HepG2 (cell line): ENCODE measurements around the gene GTF2H2C. TPM values are rescaled to one million over a fixed set of nuclear protein-coding genes. Genes with fewer than 3 reads are reported as not detected.
A peak's percentile ranks its signal among the peaks of the same experiment; 100 is the strongest.

ENCODE experiments used
- ATAC-seq: fragments of 200-7000 bp; cut with Tn5 transposase; 3 replicates; pipeline ENCODE4 v1.9.1; 2020; ENCODE audit warnings: mild to moderate bottlenecking, moderate library complexity
- BruUV-seq: library from RNA; stranded (reverse); fragments of 400-500 nt; replicated peaks from 2 replicates; lab custom pipeline; 2021; lab: Mats Ljungman, UMichigan
- CTCF ChIA-PET: fragments of 300-600 bp; formaldehyde crosslinking; extraction: SDS; loops from one replicate; lab custom pipeline; 2021; ENCODE audit warnings: low total read pairs, inconsistent platforms, low intra/inter-chr PET ratio; lab: Yijun Ruan, JAX
- POLR2A ChIA-PET: fragments of 350-600 bp; sonication (Branson Sonifier 250); formaldehyde crosslinking; loops from one replicate; lab custom pipeline; 2020; ENCODE audit warnings: antibody characterized with exemption, inconsistent platforms; lab: Yijun Ruan, JAX
- DNase-seq: peaks from one replicate; pipeline ENCODE4 v3.0.0-alpha.2; 2015; ENCODE audit warnings: low spot score
- FAIRE-seq: peaks from 3 replicates; lab custom pipeline; 2011; peaks lifted over from hg19 to GRCh38; lab: Jason Lieb, UNC
- H2AFZ ChIP-seq: one replicate; pipeline ENCODE4 v1.6.1; 2011; ENCODE audit warnings: low read length, inconsistent platforms
- H3K27ac ChIP-seq: fragments of 300-600 bp; 3 replicates; pipeline ENCODE4 v1.8.0; 2011; ENCODE audit warnings: mixed run types, mild to moderate bottlenecking, mixed read lengths, low read length, inconsistent platforms; ENCODE audit not compliant: insufficient read depth; ENCODE audit errors: extremely low read length
- H3K27me3 ChIP-seq, 2 experiments: fragments of 200-600 bp in 1 of 2; 2 replicates in 1 of 2; 3 replicates in 1 of 2; pipeline versions ENCODE4 v1.6.0 to v1.8.0; 2011; ENCODE audit warnings: low read length in 2 of 2, mild to moderate bottlenecking in 2 of 2, moderate library complexity in 2 of 2, inconsistent platforms in 1 of 2; ENCODE audit not compliant: insufficient read depth in 2 of 2, control insufficient read depth in 1 of 2
- H3K36me3 ChIP-seq, 2 experiments: fragments of 200-600 bp in 1 of 2; replicated peaks in 1 of 2; 2 replicates in 1 of 2; 3 replicates in 1 of 2; pipeline versions ENCODE4 v1.5.1 to v1.8.0; 2011; ENCODE audit warnings: low read length in 2 of 2, inconsistent platforms in 1 of 2; ENCODE audit not compliant: insufficient read depth in 2 of 2, control insufficient read depth in 1 of 2
- H3K4me1 ChIP-seq: 2 replicates; pipeline ENCODE4 v1.5.1; 2012; ENCODE audit warnings: low read length, inconsistent platforms; ENCODE audit not compliant: insufficient read depth
- H3K4me2 ChIP-seq: 2 replicates; pipeline ENCODE4 v1.6.0; 2011; ENCODE audit warnings: low read depth, low read length, inconsistent platforms
- H3K4me3 ChIP-seq, 3 experiments: fragments of 200-600 bp in 1 of 3; sonication (generic), shearing (Covaris generic) in 1 of 3; replicated peaks in 1 of 3; 2 replicates each; pipeline ENCODE4 v1.5.1; 2011 to 2016; ENCODE audit warnings: low read length in 3 of 3, inconsistent platforms in 2 of 3, low read depth in 2 of 3, mild to moderate bottlenecking in 2 of 3, control low read depth in 1 of 3, mixed read lengths in 1 of 3; ENCODE audit not compliant: insufficient read depth in 1 of 3
- H3K79me2 ChIP-seq: one replicate; pipeline ENCODE4 v1.6.1; 2011; ENCODE audit warnings: low read length, inconsistent platforms; ENCODE audit not compliant: insufficient read depth
- H3K9ac ChIP-seq: 2 replicates; pipeline ENCODE4 v1.6.0; 2011; ENCODE audit warnings: mild to moderate bottlenecking, low read depth, low read length, inconsistent platforms; ENCODE audit not compliant: insufficient read depth
- H3K9me3 ChIP-seq: 2 replicates; pipeline ENCODE4 v1.5.1; 2012; ENCODE audit warnings: mild to moderate bottlenecking, low read length
- H4K20me1 ChIP-seq: 2 replicates; pipeline ENCODE4 v1.6.0; 2011; ENCODE audit warnings: inconsistent platforms, mild to moderate bottlenecking, low read length, moderate library complexity; ENCODE audit not compliant: insufficient read depth
- ATF1 ChIP-seq: IDR thresholded peaks from 2 replicates; pipeline ENCODE4 v1.6.1; 2016; ENCODE audit warnings: mild to moderate bottlenecking, control low read depth
- MAFF ChIP-seq: IDR thresholded peaks from 2 replicates; pipeline ENCODE4 v1.6.1; 2011; ENCODE audit warnings: low read depth, low read length, improper control_type of control experiment
- MAFK ChIP-seq, 2 experiments: IDR thresholded peaks in 1 of 2; conservative IDR thresholded peaks in 1 of 2; 2 replicates each; pipeline ENCODE4 v1.6.1; 2011; ENCODE audit warnings: improper control_type of control experiment in 2 of 2, low read length in 2 of 2
- NFATC3 ChIP-seq: sonication (generic); formaldehyde crosslinking; IDR thresholded peaks from 2 replicates; pipeline ENCODE4 v1.5.1; 2020; ENCODE audit warnings: mild to moderate bottlenecking, missing genetic modification reagents
- NKX3-1 ChIP-seq: sonication (generic); formaldehyde crosslinking; IDR thresholded peaks from 2 replicates; pipeline ENCODE4 v1.5.0; 2020; ENCODE audit warnings: missing genetic modification reagents
- RARG ChIP-seq: sonication (generic); formaldehyde crosslinking; IDR thresholded peaks from 2 replicates; pipeline ENCODE4 v1.4.0; 2020; ENCODE audit warnings: low read depth, mild to moderate bottlenecking, missing genetic modification reagents
- ZNF235 ChIP-seq: sonication (generic); formaldehyde crosslinking; IDR thresholded peaks from 2 replicates; pipeline ENCODE4 v1.8.1; 2023; ENCODE audit warnings: mild to moderate bottlenecking, missing genetic modification reagents, borderline replicate concordance
- WGBS: methylation state at CpG from one replicate; pipeline ENCODE4 v1.1.6; 2017; ENCODE audit warnings: low lambda C conversion rate; 5-methylcytosine and 5-hydroxymethylcytosine counted together
- in situ Hi-C: cut with HindIII; loops from 2 replicates; pipeline ENCODE4 v1.10.0; 2017; ENCODE audit warnings: low pct_unique_long_range_greater_than_20kb; ENCODE audit not compliant: extremely low pct_ligation_motif_present
- intact Hi-C: fragments of 100-400 bp; cut with micrococcal nuclease; formaldehyde crosslinking; loops from one replicate; pipeline ENCODE4 v1.10.0; 2022; ENCODE audit not compliant: unreplicated experiment
- polyA plus RNA-seq, 8 experiments: library from polyadenylated mRNA; depleted of rRNA in 3 of 8; stranded (reverse) in 7 of 8; unstranded in 1 of 8; fragments of >200 nt; fragmentation: Illumina TruSeq in 4 of 8; extraction: Trizol in 4 of 8; gene quantifications; 2 replicates each; pipeline versions ENCODE4 v1.2.1 to v1.2.3, GENCODE V29; 2011 to 2016; ENCODE audit warnings: low read depth in 4 of 8, missing spikeins in 1 of 8, mixed read lengths in 1 of 8; ENCODE audit not compliant: insufficient read depth in 1 of 8
- total RNA-seq, 5 experiments: library from RNA; depleted of rRNA; stranded (reverse); fragments of >200 nt; fragmentation: Illumina TruSeq; extraction: Trizol; gene quantifications; 2 replicates each; pipeline ENCODE4 v1.2.3, GENCODE V29; 2016; ENCODE audit warnings: low read depth in 1 of 5
- TF ChIP-seq, protein P1 (sequence below): sonication (generic); formaldehyde crosslinking; IDR thresholded peaks from 2 replicates; pipeline ENCODE4 v1.4.0; 2020; ENCODE audit warnings: missing genetic modification reagents, mild to moderate bottlenecking, borderline replicate concordance
- TF ChIP-seq, protein P2 (sequence below): sonication (generic); formaldehyde crosslinking; IDR thresholded peaks from 2 replicates; pipeline ENCODE4 v1.9.0; 2021; ENCODE audit warnings: missing genetic modification reagents, mild to moderate bottlenecking, borderline replicate concordance
- TF ChIP-seq, protein P3 (sequence below): sonication (generic); formaldehyde crosslinking; conservative IDR thresholded peaks from 2 replicates; pipeline ENCODE4 v1.5.0; 2020; ENCODE audit warnings: missing genetic modification reagents
- TF ChIP-seq, protein P4 (sequence below): sonication (generic); formaldehyde crosslinking; IDR thresholded peaks from 2 replicates; pipeline ENCODE4 v1.4.0; 2020; ENCODE audit warnings: missing genetic modification reagents

Gene GTF2H2C
- total and polyA plus RNA-seq, 2 of the 13 experiments (the other 11 are each of a cell fraction or from before 2014, with no cell fraction given), result 29.7 to 62.9 TPM

- Histone ChIP-seq H3K9me3 (no peaks in the 10 kb centered on the region), H3K79me2 (no peaks in the 10 kb centered on the region), H3K27me3 (no peaks in the 10 kb centered on the region), H3K4me2 (no peak overlapping the region), H4K20me1 (no peaks in the 10 kb centered on the region), H3K27ac (no peak overlapping the region), H3K4me3 (no peak overlapping the region), H3K9ac (no peak overlapping the region), H2AFZ (no peak overlapping the region), H3K4me1 (no peaks in the 10 kb centered on the region), H3K36me3 (peaks cover 0 to 17% of the 10 kb centered on the region in 2 experiments; a peak in 3 of 5 replicates)
- intact Hi-C loops, result no loop called here
- CTCF ChIA-PET, result no interaction called here
- DNase-seq (no peak), ATAC-seq (no peak), FAIRE-seq (no peak)
- WGBS, result 93% methylated on average over 2 of the region's 2 CpGs
- in situ Hi-C loops, result no loop called here
- BruUV-seq, result no TSS peak
- TF ChIP-seq, protein P1, sequence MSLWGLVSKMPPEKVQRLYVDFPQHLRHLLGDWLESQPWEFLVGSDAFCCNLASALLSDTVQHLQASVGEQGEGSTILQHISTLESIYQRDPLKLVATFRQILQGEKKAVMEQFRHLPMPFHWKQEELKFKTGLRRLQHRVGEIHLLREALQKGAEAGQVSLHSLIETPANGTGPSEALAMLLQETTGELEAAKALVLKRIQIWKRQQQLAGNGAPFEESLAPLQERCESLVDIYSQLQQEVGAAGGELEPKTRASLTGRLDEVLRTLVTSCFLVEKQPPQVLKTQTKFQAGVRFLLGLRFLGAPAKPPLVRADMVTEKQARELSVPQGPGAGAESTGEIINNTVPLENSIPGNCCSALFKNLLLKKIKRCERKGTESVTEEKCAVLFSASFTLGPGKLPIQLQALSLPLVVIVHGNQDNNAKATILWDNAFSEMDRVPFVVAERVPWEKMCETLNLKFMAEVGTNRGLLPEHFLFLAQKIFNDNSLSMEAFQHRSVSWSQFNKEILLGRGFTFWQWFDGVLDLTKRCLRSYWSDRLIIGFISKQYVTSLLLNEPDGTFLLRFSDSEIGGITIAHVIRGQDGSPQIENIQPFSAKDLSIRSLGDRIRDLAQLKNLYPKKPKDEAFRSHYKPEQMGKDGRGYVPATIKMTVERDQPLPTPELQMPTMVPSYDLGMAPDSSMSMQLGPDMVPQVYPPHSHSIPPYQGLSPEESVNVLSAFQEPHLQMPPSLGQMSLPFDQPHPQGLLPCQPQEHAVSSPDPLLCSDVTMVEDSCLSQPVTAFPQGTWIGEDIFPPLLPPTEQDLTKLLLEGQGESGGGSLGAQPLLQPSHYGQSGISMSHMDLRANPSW, result no peak
- TF ChIP-seq, protein P2, sequence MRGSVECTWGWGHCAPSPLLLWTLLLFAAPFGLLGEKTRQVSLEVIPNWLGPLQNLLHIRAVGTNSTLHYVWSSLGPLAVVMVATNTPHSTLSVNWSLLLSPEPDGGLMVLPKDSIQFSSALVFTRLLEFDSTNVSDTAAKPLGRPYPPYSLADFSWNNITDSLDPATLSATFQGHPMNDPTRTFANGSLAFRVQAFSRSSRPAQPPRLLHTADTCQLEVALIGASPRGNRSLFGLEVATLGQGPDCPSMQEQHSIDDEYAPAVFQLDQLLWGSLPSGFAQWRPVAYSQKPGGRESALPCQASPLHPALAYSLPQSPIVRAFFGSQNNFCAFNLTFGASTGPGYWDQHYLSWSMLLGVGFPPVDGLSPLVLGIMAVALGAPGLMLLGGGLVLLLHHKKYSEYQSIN (CRISPR knock-in tag), result no peak
- TF ChIP-seq MAFK (conservative IDR thresholded peaks at IDR 0.05 in 1 of 2, IDR thresholded peaks at IDR 0.05 in 1 of 2; ENCODE audit: low read length in 2 of 2) (peak; percentile 81 to 89), ZNF235 (CRISPR knock-in tag) (no peak), MAFF (peak; percentile 77), NFATC3 (no peak), ATF1 (CRISPR knock-in tag) (no peak), NKX3-1 (CRISPR knock-in tag) (no peak), RARG (CRISPR knock-in tag) (no peak)
- TF ChIP-seq, protein P3, sequence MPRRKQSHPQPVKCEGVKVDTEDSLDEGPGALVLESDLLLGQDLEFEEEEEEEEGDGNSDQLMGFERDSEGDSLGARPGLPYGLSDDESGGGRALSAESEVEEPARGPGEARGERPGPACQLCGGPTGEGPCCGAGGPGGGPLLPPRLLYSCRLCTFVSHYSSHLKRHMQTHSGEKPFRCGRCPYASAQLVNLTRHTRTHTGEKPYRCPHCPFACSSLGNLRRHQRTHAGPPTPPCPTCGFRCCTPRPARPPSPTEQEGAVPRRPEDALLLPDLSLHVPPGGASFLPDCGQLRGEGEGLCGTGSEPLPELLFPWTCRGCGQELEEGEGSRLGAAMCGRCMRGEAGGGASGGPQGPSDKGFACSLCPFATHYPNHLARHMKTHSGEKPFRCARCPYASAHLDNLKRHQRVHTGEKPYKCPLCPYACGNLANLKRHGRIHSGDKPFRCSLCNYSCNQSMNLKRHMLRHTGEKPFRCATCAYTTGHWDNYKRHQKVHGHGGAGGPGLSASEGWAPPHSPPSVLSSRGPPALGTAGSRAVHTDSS (CRISPR knock-in tag), result no peak
- TF ChIP-seq, protein P4, sequence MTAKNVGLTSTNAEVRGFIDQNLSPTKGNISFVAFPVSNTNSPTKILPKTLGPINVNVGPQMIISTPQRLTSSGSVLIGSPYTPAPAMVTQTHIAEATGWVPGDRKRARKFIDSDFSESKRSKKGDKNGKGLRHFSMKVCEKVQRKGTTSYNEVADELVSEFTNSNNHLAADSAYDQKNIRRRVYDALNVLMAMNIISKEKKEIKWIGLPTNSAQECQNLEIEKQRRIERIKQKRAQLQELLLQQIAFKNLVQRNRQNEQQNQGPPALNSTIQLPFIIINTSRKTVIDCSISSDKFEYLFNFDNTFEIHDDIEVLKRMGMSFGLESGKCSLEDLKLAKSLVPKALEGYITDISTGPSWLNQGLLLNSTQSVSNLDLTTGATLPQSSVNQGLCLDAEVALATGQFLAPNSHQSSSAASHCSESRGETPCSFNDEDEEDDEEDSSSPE (CRISPR knock-in tag), result no peak
- POLR2A ChIA-PET, result no interaction called here
Measured at GRCh38 chr5:69525490-69525889, 34.5 kb upstream of the GTF2H2C start.
